HepG2 (cell line): ENCODE measurements around the gene PARS2. TPM values are rescaled to one million over a fixed set of nuclear protein-coding genes. Genes with fewer than 3 reads are reported as not detected.

Experiments used
- AFF4 ChIP-seq: sonication (generic); formaldehyde crosslinking; IDR thresholded peaks from 2 replicates; pipeline ENCODE4 v1.4.0; 2020; ENCODE audit warnings: missing genetic modification reagents
- ATAD3A ChIP-seq: sonication (generic); formaldehyde crosslinking; IDR thresholded peaks from 2 replicates; pipeline ENCODE4 v1.4.0; 2020; ENCODE audit warnings: missing genetic modification reagents
- CHCHD3 ChIP-seq: sonication (generic); formaldehyde crosslinking; IDR thresholded peaks from 2 replicates; pipeline ENCODE4 v1.8.0; 2022; ENCODE audit warnings: mild to moderate bottlenecking, missing genetic modification reagents, moderate library complexity
- FOXP4 ChIP-seq: sonication (generic); formaldehyde crosslinking; IDR thresholded peaks from 2 replicates; pipeline ENCODE4 v1.4.0; 2020; ENCODE audit warnings: missing genetic modification reagents
- RAD21 ChIP-seq: fragments of 450-650 bp; formaldehyde crosslinking; IDR thresholded peaks from 2 replicates; pipeline ENCODE4 v1.5.0; 2020; ENCODE audit warnings: mild to moderate bottlenecking
- RXRA ChIP-seq: sonication (generic); formaldehyde crosslinking; IDR thresholded peaks from 2 replicates; pipeline ENCODE4 v1.5.1; 2020; ENCODE audit warnings: missing genetic modification reagents
- ZFP82 ChIP-seq: sonication (generic); formaldehyde crosslinking; IDR thresholded peaks from 2 replicates; pipeline ENCODE4 v1.5.1; 2020; ENCODE audit warnings: mild to moderate bottlenecking, missing genetic modification reagents, borderline replicate concordance
- ZFP90 ChIP-seq: sonication (generic); formaldehyde crosslinking; IDR thresholded peaks from 2 replicates; pipeline ENCODE4 v1.8.0; 2022; ENCODE audit warnings: missing genetic modification reagents, mild to moderate bottlenecking, inconsistent platforms, borderline replicate concordance
- ZNF18 ChIP-seq: sonication (generic); formaldehyde crosslinking; IDR thresholded peaks from 2 replicates; pipeline ENCODE4 v1.8.0; 2022; ENCODE audit warnings: mild to moderate bottlenecking, missing genetic modification reagents; ENCODE audit not compliant: insufficient replicate concordance
- ZNF30 ChIP-seq: sonication (generic); formaldehyde crosslinking; IDR thresholded peaks from 2 replicates; pipeline ENCODE4 v1.5.0; 2020; ENCODE audit warnings: mild to moderate bottlenecking, missing genetic modification reagents
- ZNF335 ChIP-seq: sonication (generic); formaldehyde crosslinking; IDR thresholded peaks from 2 replicates; pipeline ENCODE4 v1.4.0; 2020; ENCODE audit warnings: missing genetic modification reagents
- ZNF512 ChIP-seq: sonication (generic); formaldehyde crosslinking; IDR thresholded peaks from 2 replicates; pipeline ENCODE4 v1.4.0; 2020; ENCODE audit warnings: mild to moderate bottlenecking, missing genetic modification reagents
- ZNF607 ChIP-seq: sonication (generic); formaldehyde crosslinking; IDR thresholded peaks from 2 replicates; pipeline ENCODE4 v1.5.1; 2020; ENCODE audit warnings: missing genetic modification reagents, mild to moderate bottlenecking, borderline replicate concordance
- ZNF747 ChIP-seq: sonication (generic); formaldehyde crosslinking; IDR thresholded peaks from 2 replicates; pipeline ENCODE4 v1.8.1; 2023; ENCODE audit warnings: missing genetic modification reagents, mild to moderate bottlenecking, borderline replicate concordance
- ZSCAN30 ChIP-seq: sonication (generic); formaldehyde crosslinking; IDR thresholded peaks from 2 replicates; pipeline ENCODE4 v1.5.0; 2020; ENCODE audit warnings: mild to moderate bottlenecking, missing genetic modification reagents
- polyA plus RNA-seq, 8 experiments: library from polyadenylated mRNA; depleted of rRNA in 3 of 8; stranded (reverse) in 7 of 8; unstranded in 1 of 8; fragments of >200 nt; fragmentation: Illumina TruSeq in 4 of 8; extraction: Trizol in 4 of 8; gene quantifications; 2 replicates each; pipeline versions ENCODE4 v1.2.1 to v1.2.3, GENCODE V29; 2011 to 2016; ENCODE audit warnings: low read depth in 4 of 8, missing spikeins in 1 of 8, mixed read lengths in 1 of 8; ENCODE audit not compliant: insufficient read depth in 1 of 8
- total RNA-seq, 5 experiments: library from RNA; depleted of rRNA; stranded (reverse); fragments of >200 nt; fragmentation: Illumina TruSeq; extraction: Trizol; gene quantifications; 2 replicates each; pipeline ENCODE4 v1.2.3, GENCODE V29; 2016; ENCODE audit warnings: low read depth in 1 of 5

Gene PARS2
- total and polyA plus RNA-seq, 2 of the 13 experiments (the other 11 are each of a cell fraction or from before 2014, with no cell fraction given): 2.4 to 4.6 TPM

- TF ChIP-seq ZNF335 (CRISPR knock-in tag) (peak; percentile 86), ZFP82 (CRISPR knock-in tag) (0 out of 2 replicates have a peak, but pooled peaks have one; percentile 89), FOXP4 (peak; percentile 48; the same call in 1 of the 2 replicates), ZNF512 (CRISPR knock-in tag) (no peak), ZNF747 (CRISPR knock-in tag) (peak; percentile 98), ZFP90 (CRISPR knock-in tag) (peak; percentile 45; the same call in 1 of the 2 replicates), ATAD3A (CRISPR knock-in tag) (no peak), RXRA (CRISPR knock-in tag) (peak; percentile 81), ZSCAN30 (CRISPR knock-in tag) (0 out of 2 replicates have a peak, but pooled peaks have one; percentile 45), ZNF30 (CRISPR knock-in tag) (no peak), AFF4 (no peak), ZNF18 (CRISPR knock-in tag) (no peak), ZNF607 (peak; percentile 85; the same call in 1 of the 2 replicates), RAD21 (peak; percentile 64), CHCHD3 (CRISPR knock-in tag) (peak; percentile 48; the same call in 1 of the 2 replicates)
Measured at GRCh38 chr1:54715493-54716298, 48.6 kb downstream of the PARS2 start, which contains the start of gene TTC4 (continued).
